Tongue (tissue), 2 donors: ENCODE results near the gene ELAVL3. TPM values are rescaled to one million over a fixed set of nuclear protein-coding genes. Genes with fewer than 3 reads are reported as not detected.
"Not testable (repeated sequence)": the region's sequence is repeated elsewhere in the genome, so short reads cannot be mapped to it uniquely, and the experiment has no call there.

Source experiments
- DNase-seq: peaks from one replicate; pipeline ENCODE4 v3.0.0-alpha.2; 2015
- total RNA-seq: library from RNA; depleted of rRNA; stranded (reverse); fragments of >200 nt; gene quantifications from one replicate; pipeline ENCODE4 v1.2.3, GENCODE V29; 2014

The ELAVL3 gene
- total RNA-seq, 1 donor from 2014 or later, result 0.31 TPM

DNA sequence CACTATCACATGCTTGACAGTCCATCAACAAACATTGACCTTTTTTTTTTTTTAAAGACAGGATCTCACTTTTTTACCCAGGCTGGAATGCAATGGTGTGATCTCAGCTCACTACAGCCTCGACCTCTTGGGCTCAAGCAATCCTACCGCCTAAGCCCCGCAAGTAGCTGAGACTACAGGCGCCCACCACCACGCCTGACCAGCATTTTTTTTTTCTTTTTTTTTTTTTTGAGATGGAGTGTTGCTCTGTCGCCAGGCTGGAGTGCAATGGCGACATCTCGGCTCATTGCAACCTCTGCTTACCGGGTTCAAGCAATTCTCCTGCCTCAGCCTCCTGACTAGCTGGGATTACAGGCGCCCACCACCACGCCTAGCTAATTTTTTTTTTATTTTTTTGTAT lies 21.9 kb downstream of the ELAVL3 start:
- not testable (repeated sequence) for DNase-seq

DNA sequence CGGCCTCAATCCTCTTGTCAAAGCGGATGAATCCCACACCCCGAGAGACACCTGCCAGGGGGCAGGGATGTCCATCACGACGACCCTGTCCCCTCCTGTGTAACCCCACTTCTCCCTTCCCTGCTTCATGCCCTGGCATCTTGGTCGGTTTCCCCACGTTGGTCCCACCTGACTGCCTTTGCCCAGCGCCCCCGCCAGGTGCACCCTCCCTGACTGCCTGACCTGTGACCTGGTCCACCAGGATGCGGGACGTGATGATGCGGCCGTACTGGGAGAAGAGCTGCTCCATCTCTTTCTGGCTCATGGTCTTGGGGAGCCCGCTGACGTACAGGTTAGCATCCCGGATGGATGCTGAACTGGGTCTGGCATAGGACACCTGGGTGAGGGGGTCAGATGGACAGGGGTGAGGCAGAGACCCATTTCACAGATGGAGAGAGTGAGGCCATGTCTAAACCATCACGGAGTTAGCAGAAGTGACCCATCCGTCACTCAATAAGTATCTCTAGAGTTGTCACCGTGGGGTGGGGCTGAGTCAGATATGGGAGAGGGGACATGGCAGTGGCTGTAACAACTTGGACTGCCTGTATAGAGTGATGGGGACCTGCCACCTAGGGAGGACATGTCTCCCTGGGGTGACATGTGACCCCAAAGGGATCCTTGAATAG lies 22.5 kb downstream of the ELAVL3 start:
- no peak for DNase-seq

DNA sequence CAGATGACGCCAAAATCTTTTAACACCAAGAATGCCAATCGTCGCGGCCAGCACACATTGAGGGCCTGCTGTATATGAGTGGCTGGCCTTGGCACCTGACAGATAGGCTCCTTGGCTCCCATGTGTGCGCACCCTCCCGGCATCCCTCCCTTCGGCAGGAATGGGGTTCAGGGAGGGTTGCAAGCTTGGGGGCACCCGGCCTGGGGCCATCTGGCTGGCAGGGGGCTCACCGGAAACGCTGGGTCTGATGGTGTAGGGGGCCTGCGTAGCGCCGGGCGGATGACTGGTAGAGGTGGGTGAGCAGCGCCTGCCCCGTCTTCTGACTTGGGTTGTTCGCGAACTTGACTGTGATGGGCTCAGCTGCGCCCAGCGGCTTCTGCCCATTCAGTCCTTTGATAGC lies 23.0 kb downstream of the ELAVL3 start:
- no peak for DNase-seq

- no peak for DNase-seq
Measured at GRCh38 chr19:11457115-11457514, 23.7 kb downstream of the ELAVL3 start.

- no peak for DNase-seq
Measured at GRCh38 chr19:11456659-11457058, 24.2 kb downstream of the ELAVL3 start.

DNA sequence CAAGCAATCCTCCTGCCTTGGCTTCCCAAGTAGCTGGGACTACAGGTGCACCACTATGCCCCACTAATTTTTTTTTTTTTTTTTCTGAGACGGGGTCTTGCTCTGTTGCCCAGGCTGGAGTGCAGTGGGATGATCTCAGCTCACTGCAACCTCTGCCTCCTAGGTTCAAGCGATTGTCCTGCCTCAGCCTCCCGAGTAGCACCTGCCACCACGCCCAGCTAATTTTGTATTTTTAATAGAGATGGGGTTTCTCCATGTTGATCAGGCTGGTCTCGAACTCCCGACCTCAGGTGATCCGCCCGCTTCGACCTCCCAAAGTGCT lies 25.7 kb downstream of the ELAVL3 start:
- not testable (repeated sequence) for DNase-seq

GRCh38 chr19:11453468-11454341 lies 27.1 kb downstream of the ELAVL3 start:
- DNase-seq, result no peak

- no peak for DNase-seq
Measured at GRCh38 chr19:11452620-11453310, 28.1 kb downstream of the ELAVL3 start.

DNA sequence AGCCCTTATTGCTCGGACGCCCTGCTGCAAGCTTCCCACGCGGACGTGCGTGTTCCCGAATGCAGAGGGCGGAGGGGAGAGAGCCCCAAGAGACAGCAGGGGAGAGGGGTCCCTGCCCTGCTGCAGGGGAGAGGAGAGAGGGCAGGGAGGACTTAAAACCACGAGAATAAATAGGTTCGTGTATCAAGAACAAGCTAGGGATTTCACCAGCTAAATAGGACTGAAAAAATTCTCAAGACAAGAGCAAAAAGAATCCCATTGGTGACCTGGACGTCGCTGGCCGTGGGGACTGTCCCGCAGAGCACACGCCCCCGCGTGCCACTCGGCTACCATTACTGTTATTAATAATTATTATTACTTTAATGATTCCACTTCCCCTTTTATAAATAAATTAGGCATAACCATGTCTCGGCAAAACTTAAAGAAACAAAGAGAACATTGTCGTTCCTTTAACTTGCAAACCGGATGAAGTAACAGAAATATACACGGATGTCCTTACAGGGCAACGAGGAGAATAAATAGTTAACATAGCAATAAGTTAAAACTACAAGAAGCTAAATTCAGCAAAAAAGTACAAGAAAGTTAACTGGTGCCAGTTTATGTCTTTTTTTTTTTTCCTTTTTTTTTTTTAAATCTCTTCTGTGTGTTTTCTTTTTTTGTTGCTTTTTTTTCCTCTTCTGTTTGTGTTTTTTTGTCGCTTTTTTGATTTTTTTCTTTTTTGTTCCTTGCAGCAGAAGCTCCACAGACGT lies 28.8 kb downstream of the ELAVL3 start:
- peak; percentile 32 for DNase-seq

DNA sequence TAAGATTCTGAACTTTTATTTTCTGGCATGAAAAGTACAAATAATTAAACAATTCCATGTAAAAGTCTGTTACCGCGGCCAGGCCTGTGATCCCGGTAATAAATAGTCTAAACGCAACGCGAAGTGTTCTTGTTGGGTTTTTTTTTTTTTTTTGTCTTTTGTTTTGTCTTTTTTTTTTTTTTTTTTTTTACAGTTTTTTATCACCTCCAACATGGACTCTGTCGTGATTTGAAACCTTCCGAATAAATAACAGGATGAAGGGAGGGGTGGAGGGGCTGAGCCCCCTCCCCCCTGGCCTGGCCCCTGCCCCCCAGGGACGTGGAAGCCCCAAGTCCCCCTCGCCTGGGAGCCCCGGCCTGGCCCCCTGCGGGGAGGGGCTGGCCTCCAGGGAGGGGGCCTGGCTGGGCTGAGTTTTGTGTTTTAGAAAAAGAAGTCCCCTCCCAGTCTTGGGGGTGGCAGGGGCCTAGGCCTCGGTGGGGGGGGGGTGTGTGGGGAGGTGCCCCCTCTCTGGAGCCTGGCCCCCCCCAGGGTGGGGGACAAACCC lies 29.4 kb downstream of the ELAVL3 start:
- DNase-seq, result no peak

DNA sequence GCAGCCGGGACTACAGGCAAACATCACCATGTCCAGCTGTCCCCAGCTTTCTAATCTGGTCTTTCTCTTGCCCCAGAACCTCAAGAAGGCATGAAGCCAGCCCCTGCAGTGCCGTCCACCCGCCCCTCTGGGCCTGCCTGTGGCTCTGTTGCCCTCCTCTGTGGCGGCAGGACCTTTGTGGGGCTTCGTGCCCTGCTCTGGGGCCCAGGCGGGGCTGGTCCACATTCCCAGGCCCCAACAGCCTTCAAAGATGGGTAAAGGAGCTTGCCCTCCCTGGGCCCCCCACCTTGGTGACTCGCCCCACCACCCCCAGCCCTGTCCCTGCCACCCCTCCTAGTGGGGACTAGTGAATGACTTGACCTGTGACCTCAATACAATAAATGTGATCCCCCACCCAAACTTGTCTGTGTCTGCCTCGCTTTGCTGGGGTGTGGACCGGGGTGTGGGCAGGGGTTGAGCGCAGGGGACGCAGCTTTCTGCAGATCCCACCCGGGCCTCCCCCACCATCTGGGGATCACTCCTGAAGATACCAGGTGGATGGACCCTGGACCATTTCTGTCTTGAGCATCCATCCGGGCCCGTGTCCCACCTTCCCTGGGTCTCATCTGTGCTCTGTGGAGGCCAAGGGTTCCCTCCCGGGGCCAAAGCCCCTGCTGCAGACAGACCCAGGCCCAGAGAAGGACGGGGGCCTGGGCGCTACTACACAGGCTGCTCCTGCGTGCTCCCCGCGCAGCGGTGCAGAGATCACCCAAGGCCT lies 30.1 kb downstream of the ELAVL3 start:
- no peak for DNase-seq

- no peak for DNase-seq
Measured at GRCh38 chr19:11448923-11449554, 31.8 kb downstream of the ELAVL3 start.

- no peak for DNase-seq
Measured at GRCh38 chr19:11448410-11448809, 32.4 kb downstream of the ELAVL3 start.

- no peak for DNase-seq
Measured at GRCh38 chr19:11447347-11448262, 33.2 kb downstream of the ELAVL3 start.

DNA sequence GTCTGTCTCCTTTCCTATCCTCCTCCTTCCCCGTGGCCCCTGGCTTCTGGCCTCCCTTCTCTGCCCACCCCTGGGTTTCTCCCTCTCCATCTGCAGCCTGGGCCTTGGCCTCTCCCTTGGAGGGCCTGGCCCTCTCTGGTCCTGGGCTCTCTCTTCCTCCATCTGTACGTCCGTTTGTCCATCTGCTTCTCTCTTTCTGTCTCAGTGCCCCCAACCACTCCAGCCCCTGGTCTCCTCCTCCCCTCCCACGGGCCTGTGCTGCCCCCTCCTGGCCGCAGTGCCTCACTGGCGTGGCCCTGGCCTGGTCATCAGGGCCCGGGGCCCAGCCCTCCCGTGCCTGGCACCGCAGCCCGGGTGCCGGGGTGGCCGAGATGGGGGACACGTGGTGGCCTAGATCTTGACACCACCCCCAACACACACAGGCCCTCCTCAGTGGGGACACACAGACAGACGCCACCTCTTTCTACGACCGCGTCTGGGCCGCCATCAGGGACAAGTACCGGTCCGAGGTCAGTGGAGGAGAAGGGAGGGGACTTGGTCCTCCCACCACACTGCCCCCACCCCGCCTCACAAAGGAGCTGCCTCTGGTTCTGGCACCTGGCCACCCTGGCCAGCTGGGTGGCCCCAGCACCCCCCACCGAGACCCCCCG lies 34.1 kb downstream of the ELAVL3 start:
- DNase-seq, result peak; percentile 38

GRCh38 chr19:11446271-11446651 lies 34.6 kb downstream of the ELAVL3 start:
- no peak for DNase-seq

DNA sequence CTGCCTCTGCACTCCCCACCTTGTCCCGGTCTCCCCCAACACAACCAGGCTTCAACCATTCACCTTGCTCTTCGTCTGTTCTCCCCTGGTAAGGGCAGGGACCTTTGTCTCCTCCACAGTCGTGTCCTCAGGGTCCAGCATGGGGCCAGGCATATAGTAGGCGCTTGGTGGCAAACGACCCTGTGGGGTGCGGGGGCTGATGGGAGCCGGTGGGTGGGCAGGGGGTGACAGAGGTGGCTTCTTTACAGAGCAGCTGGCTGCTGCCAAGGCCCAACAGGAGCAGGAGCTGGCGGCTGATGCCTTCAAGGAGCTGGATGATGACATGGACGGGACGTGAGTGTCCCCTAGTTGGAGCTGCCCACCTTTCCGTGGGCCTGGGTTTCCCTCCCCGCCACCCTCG lies 35.7 kb downstream of the ELAVL3 start:
- DNase-seq, result no peak

DNA sequence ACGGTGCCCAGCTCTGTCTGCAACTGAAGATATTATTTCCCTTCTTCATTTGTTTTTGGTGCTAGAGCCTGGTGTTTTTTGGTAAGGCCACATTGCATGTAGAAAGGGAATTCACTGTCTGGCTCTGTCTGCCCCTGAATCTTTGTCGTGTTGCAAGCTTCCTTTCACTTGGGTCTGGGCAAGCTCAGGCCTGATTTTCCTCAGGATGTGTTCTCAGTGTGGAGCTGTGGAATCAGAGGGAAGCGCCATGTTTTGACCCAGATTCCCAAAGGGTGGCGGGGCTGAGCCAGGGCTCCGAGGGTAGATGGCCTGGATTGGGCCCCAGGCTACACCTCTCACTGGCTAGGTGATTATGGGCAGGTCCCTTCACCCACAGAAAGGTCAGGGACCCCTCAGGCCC lies 36.8 kb downstream of the ELAVL3 start:
- DNase-seq, result no peak

DNA sequence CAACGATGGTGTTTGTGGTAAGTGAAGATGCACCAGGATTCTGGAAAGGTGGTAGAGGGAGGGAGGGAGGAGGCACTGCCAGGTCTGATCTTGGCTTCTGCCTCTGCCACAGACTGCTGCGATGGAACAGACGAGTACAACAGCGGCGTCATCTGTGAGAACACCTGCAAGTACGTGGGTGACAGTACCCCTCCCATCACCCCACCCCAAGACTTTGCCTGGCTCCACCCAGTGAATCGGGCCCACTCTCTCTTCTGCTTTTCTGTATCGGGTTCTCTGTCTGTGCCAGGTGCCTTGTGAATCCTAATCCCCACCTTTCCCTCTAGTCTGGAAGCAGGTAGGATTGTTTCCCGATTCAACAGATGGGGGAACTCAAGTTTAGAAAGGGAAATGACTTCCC lies 42.9 kb downstream of the ELAVL3 start:
- DNase-seq, result no peak
